ENCODE results near the gene CD22.
"Not testable (repeated sequence)": the region's sequence is repeated elsewhere in the genome, so short reads cannot be mapped to it uniquely, and the experiment has no call there.

The CD22 gene

GRCh38 chr19:35328851-35329285, at the start of gene CD22:
Gene CD22 (plus strand): TSS chr19:35329187. CDS start chr19:35332041, 2,854 bp downstream.
- DNase-seq (ENCODE audit: low read depth in 2 of 2, low spot score in 1 of 2): no peak

- no peak for DNase-seq (ENCODE audit: low read depth in 2 of 2, low spot score in 1 of 2)
Observed at GRCh38 chr19:35279374-35279773, 49.6 kb upstream of the CD22 start.

GRCh38 chr19:35279985-35280821, 48.8 kb upstream of the CD22 start:
- DNase-seq (ENCODE audit: low read depth in 2 of 2, low spot score in 1 of 2): no peak

GRCh38 chr19:35281303-35281702, 47.7 kb upstream of the CD22 start:
- no peak for DNase-seq (ENCODE audit: low read depth in 2 of 2, low spot score in 1 of 2)

GRCh38 chr19:35284153-35285094, 44.6 kb upstream of the CD22 start:
- DNase-seq (ENCODE audit: low read depth in 2 of 2, low spot score in 1 of 2): no peak

GRCh38 chr19:35285095-35285449, 43.9 kb upstream of the CD22 start:
- DNase-seq (ENCODE audit: low read depth in 2 of 2, low spot score in 1 of 2): no peak

GRCh38 chr19:35285465-35285864, 43.5 kb upstream of the CD22 start:
- DNase-seq (ENCODE audit: low read depth in 2 of 2, low spot score in 1 of 2): not testable (repeated sequence)

GRCh38 chr19:35286101-35286500, 42.9 kb upstream of the CD22 start:
- not testable (repeated sequence) for DNase-seq (ENCODE audit: low read depth in 2 of 2, low spot score in 1 of 2)

GRCh38 chr19:35287713-35288112, 41.3 kb upstream of the CD22 start:
- DNase-seq (ENCODE audit: low read depth in 2 of 2, low spot score in 1 of 2): no peak

- no peak for DNase-seq (ENCODE audit: low read depth in 2 of 2, low spot score in 1 of 2)
Observed at GRCh38 chr19:35288331-35288730, 40.7 kb upstream of the CD22 start.

- DNase-seq (ENCODE audit: low read depth in 2 of 2, low spot score in 1 of 2): no peak
Observed at GRCh38 chr19:35288906-35289305, 40.1 kb upstream of the CD22 start.

- DNase-seq (ENCODE audit: low read depth in 2 of 2, low spot score in 1 of 2): no peak
Observed at GRCh38 chr19:35290381-35291127, 38.4 kb upstream of the CD22 start.

GRCh38 chr19:35291259-35291658, 37.7 kb upstream of the CD22 start:
- DNase-seq (ENCODE audit: low read depth in 2 of 2, low spot score in 1 of 2): no peak

- DNase-seq (ENCODE audit: low read depth in 2 of 2, low spot score in 1 of 2): no peak
Observed at GRCh38 chr19:35291916-35292315, 37.1 kb upstream of the CD22 start, which contains the start of gene MAG. Gene MAG (plus strand): TSS chr19:35292161. CDS start chr19:35295409, 3,248 bp downstream.

GRCh38 chr19:35292421-35293362, 36.3 kb upstream of the CD22 start:
- DNase-seq (ENCODE audit: low read depth in 2 of 2, low spot score in 1 of 2): no peak

- no peak for DNase-seq (ENCODE audit: low read depth in 2 of 2, low spot score in 1 of 2)
Observed at GRCh38 chr19:35293363-35293739, 35.6 kb upstream of the CD22 start.

GRCh38 chr19:35293808-35294207, 35.2 kb upstream of the CD22 start:
- DNase-seq (ENCODE audit: low read depth in 2 of 2, low spot score in 1 of 2): no peak

GRCh38 chr19:35294328-35294727, 34.7 kb upstream of the CD22 start:
- no peak for DNase-seq (ENCODE audit: low read depth in 2 of 2, low spot score in 1 of 2)

GRCh38 chr19:35294859-35295791, 33.9 kb upstream of the CD22 start:
- no peak for DNase-seq (ENCODE audit: low read depth in 2 of 2, low spot score in 1 of 2)

Measured in stimulated activated CD8-positive, alpha-beta memory T cell treated with anti-CD3 and anti-CD28 coated beads, Interleukin-4, amount 100 ng/mL, for 4 hours (primary cell).